ENCODE measurements around the gene KCNH6. TPM values are rescaled to one million over a fixed set of nuclear protein-coding genes. Genes with fewer than 3 reads are reported as not detected.

The KCNH6 gene
- total RNA-seq, 1 experiment from 2014 or later, result not detected

- H3K9me3 ChIP-seq (ENCODE audit: low read depth, low read length, poor library complexity, severe bottlenecking), result no peaks in the 10 kb centered on the region
- H3K36me3 ChIP-seq (ENCODE audit: insufficient read depth, low read length, poor library complexity, severe bottlenecking), result no peaks in the 10 kb centered on the region
- intact Hi-C loops (cut with micrococcal nuclease; ENCODE audit: unreplicated experiment), result no loop called here
- DNase-seq (ENCODE audit: low spot score), result no peak
- H3K27ac ChIP-seq (ENCODE audit: low read depth, low read length, poor library complexity, severe bottlenecking), result no peak overlapping the region
- no peak overlapping the region for H3K4me3 ChIP-seq (ENCODE audit: low read depth, low read length, poor library complexity, severe bottlenecking)
- POLR2A ChIA-PET (ENCODE audit: low non-redundant PET), result no interaction called here
- TF ChIP-seq, protein P1, sequence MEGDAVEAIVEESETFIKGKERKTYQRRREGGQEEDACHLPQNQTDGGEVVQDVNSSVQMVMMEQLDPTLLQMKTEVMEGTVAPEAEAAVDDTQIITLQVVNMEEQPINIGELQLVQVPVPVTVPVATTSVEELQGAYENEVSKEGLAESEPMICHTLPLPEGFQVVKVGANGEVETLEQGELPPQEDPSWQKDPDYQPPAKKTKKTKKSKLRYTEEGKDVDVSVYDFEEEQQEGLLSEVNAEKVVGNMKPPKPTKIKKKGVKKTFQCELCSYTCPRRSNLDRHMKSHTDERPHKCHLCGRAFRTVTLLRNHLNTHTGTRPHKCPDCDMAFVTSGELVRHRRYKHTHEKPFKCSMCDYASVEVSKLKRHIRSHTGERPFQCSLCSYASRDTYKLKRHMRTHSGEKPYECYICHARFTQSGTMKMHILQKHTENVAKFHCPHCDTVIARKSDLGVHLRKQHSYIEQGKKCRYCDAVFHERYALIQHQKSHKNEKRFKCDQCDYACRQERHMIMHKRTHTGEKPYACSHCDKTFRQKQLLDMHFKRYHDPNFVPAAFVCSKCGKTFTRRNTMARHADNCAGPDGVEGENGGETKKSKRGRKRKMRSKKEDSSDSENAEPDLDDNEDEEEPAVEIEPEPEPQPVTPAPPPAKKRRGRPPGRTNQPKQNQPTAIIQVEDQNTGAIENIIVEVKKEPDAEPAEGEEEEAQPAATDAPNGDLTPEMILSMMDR (conservative IDR thresholded peaks at IDR 0.05; ENCODE audit: low read depth, low read length), result no peak
- no peak for TF ChIP-seq EZH2 (IDR thresholded peaks at IDR 0.05; ENCODE audit: borderline replicate concordance, low read depth, low read length, poor library complexity, severe bottlenecking)
- H3K27me3 ChIP-seq (replicated peaks; ENCODE audit: insufficient read depth, low read depth, low read length, poor library complexity), result no peaks in the 10 kb centered on the region
- no peaks in the 10 kb centered on the region for H3K4me1 ChIP-seq (ENCODE audit: insufficient read depth, low read length, poor library complexity, severe bottlenecking)
- no TSS peak for BruUV-seq (replicated peaks)
- CTCF ChIA-PET, result no interaction called here
Measured at GRCh38 chr17:63489291-63489690, 33.9 kb upstream of the KCNH6 start.

DNA sequence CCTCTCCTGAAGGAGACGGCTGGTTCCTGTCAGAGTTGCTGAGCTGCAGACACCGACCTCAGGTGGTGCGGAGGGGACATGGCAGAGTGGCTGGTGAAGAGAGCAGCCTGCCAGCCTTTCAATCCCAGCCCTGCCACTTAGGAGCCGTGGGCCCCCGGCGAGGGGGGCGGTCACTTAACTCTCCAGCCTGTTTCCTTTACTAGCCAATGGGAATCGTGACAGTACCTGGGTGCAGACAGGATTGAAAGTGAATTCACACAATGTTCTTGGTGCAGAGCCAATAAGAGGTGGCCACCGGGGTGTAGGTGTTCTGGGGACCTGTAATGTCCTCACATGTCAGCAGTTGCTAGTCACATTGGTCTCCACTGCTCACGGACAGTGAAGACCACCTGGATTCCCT is 32.8 kb upstream of the KCNH6 start:
- ChIA-PET POLR2A (ENCODE audit: low non-redundant PET) (no interaction called here), CTCF (no interaction called here)
- no peaks in the 10 kb centered on the region for H3K4me1 ChIP-seq (ENCODE audit: insufficient read depth, low read length, poor library complexity, severe bottlenecking)
- no peaks in the 10 kb centered on the region for H3K27me3 ChIP-seq (replicated peaks; ENCODE audit: insufficient read depth, low read depth, low read length, poor library complexity)
- intact Hi-C loops (cut with micrococcal nuclease; ENCODE audit: unreplicated experiment), result no loop called here
- BruUV-seq (replicated peaks), result no TSS peak
- H3K9me3 ChIP-seq (ENCODE audit: low read depth, low read length, poor library complexity, severe bottlenecking), result no peaks in the 10 kb centered on the region
- no peaks in the 10 kb centered on the region for H3K36me3 ChIP-seq (ENCODE audit: insufficient read depth, low read length, poor library complexity, severe bottlenecking)
- no peak overlapping the region for H3K4me3 ChIP-seq (ENCODE audit: low read depth, low read length, poor library complexity, severe bottlenecking)
- no peak overlapping the region for H3K27ac ChIP-seq (ENCODE audit: low read depth, low read length, poor library complexity, severe bottlenecking)
- no peak for DNase-seq (ENCODE audit: low spot score)
- TF ChIP-seq, protein P1 (conservative IDR thresholded peaks at IDR 0.05; ENCODE audit: low read depth, low read length), result no peak
- no peak for TF ChIP-seq EZH2 (IDR thresholded peaks at IDR 0.05; ENCODE audit: borderline replicate concordance, low read depth, low read length, poor library complexity, severe bottlenecking)

- Histone ChIP-seq H3K4me3 (ENCODE audit: low read depth, low read length, poor library complexity, severe bottlenecking) (no peak overlapping the region), H3K27ac (ENCODE audit: low read depth, low read length, poor library complexity, severe bottlenecking) (no peak overlapping the region), H3K9me3 (ENCODE audit: low read depth, low read length, poor library complexity, severe bottlenecking) (no peaks in the 10 kb centered on the region), H3K36me3 (ENCODE audit: insufficient read depth, low read length, poor library complexity, severe bottlenecking) (no peaks in the 10 kb centered on the region), H3K4me1 (ENCODE audit: insufficient read depth, low read length, poor library complexity, severe bottlenecking) (no peaks in the 10 kb centered on the region), H3K27me3 (replicated peaks; ENCODE audit: insufficient read depth, low read depth, low read length, poor library complexity) (no peaks in the 10 kb centered on the region)
- DNase-seq (ENCODE audit: low spot score), result no peak
- ChIA-PET POLR2A (ENCODE audit: low non-redundant PET) (no interaction called here), CTCF (no interaction called here)
- no TSS peak for BruUV-seq (replicated peaks)
- TF ChIP-seq, protein P1 (conservative IDR thresholded peaks at IDR 0.05; ENCODE audit: low read depth, low read length), result no peak
- TF ChIP-seq EZH2 (IDR thresholded peaks at IDR 0.05; ENCODE audit: borderline replicate concordance, low read depth, low read length, poor library complexity, severe bottlenecking), result no peak
- intact Hi-C loops (cut with micrococcal nuclease; ENCODE audit: unreplicated experiment), result no loop called here
Measured at GRCh38 chr17:63490858-63491400, 32.2 kb upstream of the KCNH6 start.

Measured in A673 (cell line).